ENCODE measurements around the gene NTSR1.

DNA sequence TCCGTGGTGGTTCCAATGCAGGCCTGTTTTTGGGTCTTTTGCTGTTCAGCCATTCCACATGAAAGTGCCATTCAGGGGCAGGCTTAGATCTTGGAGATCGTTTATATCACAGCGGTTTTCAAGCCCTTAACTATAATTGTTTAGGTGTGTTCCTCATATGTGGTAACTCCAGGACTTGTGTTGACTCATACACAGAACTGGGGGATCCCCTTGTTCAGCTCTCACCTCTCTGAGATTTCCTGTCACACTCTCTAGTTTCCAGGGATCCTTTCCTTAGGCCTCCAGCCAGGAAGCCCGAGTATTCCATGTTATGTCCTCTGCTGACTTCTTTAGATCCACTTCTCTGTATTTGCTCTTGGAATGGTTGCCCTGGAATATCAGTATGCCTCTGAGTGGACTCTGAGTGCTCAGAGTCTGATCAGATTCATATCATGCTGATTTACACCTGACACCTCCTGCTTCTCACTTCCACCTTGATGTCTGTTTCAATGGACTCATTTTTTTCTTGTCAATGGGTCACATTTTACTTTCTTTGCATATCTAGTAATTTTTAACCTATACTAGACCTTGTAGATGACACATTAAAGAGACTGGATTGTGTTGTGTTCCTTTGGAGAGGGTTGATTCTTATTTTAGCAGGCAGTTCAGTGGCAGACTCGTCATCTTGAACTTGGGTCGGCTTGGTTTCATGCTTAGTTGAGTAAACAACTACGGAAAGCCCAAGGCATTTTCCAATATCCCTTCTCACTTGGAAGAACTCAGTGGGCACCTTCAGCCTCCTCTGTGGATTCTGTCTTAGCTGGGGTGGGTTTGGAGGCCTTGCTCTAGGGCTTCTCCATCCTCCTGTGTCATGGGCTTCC lies 13.1 kb downstream of the NTSR1 start:
- TF ChIP-seq, protein P1, sequence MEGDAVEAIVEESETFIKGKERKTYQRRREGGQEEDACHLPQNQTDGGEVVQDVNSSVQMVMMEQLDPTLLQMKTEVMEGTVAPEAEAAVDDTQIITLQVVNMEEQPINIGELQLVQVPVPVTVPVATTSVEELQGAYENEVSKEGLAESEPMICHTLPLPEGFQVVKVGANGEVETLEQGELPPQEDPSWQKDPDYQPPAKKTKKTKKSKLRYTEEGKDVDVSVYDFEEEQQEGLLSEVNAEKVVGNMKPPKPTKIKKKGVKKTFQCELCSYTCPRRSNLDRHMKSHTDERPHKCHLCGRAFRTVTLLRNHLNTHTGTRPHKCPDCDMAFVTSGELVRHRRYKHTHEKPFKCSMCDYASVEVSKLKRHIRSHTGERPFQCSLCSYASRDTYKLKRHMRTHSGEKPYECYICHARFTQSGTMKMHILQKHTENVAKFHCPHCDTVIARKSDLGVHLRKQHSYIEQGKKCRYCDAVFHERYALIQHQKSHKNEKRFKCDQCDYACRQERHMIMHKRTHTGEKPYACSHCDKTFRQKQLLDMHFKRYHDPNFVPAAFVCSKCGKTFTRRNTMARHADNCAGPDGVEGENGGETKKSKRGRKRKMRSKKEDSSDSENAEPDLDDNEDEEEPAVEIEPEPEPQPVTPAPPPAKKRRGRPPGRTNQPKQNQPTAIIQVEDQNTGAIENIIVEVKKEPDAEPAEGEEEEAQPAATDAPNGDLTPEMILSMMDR (IDR thresholded peaks at IDR 0.05), result no peak
- no peak for TF ChIP-seq POLR2A (IDR thresholded peaks at IDR 0.05)

Data from Peyer's patch (tissue), 4 donors.